SK-N-SH treated with all-trans-retinoic acid at 6 μM for 48 hours (cell line): Measurements from ENCODE around the gene KCNC3.

Experiments
- ESRRG ChIP-seq: fragments of 250-450 bp; sonication (Bioruptor Pico); IDR thresholded peaks from 2 replicates; pipeline ENCODE4 v1.6.1; 2021; ENCODE audit warnings: mild to moderate bottlenecking
- ISL1 ChIP-seq: fragments of 250-450 bp; sonication (Bioruptor Pico); IDR thresholded peaks from 2 replicates; pipeline ENCODE4 v2.1.2; 2022; ENCODE audit warnings: mild to moderate bottlenecking, moderate library complexity
- ZNF8 ChIP-seq: fragments of 450-650 bp; formaldehyde crosslinking; IDR thresholded peaks from 2 replicates; pipeline ENCODE4 v1.5.0; 2020; ENCODE audit warnings: mild to moderate bottlenecking, moderate library complexity

DNA sequence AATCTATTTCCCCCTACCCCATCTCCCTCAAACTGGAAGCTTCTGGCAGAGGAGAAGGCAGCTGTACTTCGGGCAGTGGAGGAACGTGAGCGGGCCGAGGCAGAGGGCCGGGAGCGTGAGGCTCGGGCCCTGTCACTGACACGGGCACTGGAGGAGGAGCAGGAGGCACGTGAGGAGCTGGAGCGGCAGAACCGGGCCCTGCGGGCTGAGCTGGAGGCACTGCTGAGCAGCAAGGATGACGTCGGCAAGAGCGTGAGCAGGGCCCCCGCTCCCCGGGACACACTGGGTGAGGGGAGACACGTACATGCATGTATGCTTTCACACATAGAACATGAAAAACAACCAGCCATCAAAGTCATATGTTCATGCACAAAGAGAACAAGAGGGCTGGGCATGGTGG lies 42.7 kb downstream of the KCNC3 start:
- TF ChIP-seq ZNF8 (CRISPR knock-in tag) (no peak), ESRRG (CRISPR knock-in tag) (no peak), ISL1 (CRISPR knock-in tag) (no peak)
